Breast epithelium (tissue), 3 donors: ENCODE measurements around the gene FBRS.

Experiments
- CTCF ChIP-seq, 3 donors: fragments of 450-650 bp; IDR thresholded peaks; one replicate each; pipeline ENCODE4 v1.5.1; 2016 to 2017; ENCODE audit warnings: antibody characterized with exemption in 3 of 3, mild to moderate bottlenecking in 3 of 3, moderate library complexity in 3 of 3
- POLR2A ChIP-seq: fragments of 450-650 bp; IDR thresholded peaks from one replicate; pipeline ENCODE4 v1.6.1; 2016; ENCODE audit warnings: antibody characterized with exemption, mild to moderate bottlenecking, moderate library complexity
- POLR2AphosphoS5 ChIP-seq, 3 donors: sonication (generic); formaldehyde crosslinking; IDR thresholded peaks; one replicate each; pipeline ENCODE4 v1.6.1; 2017; ENCODE audit warnings: antibody characterized with exemption in 3 of 3

GRCh38 chr16:30626236-30626635 lies 32.0 kb upstream of the FBRS start:
- TF ChIP-seq CTCF (IDR thresholded peaks at IDR 0.05) (no peak), POLR2A (no peak), POLR2AphosphoS5 (IDR thresholded peaks at IDR 0.05) (no peak)
